GM19324 (cell line): ENCODE measurements around the gene NUP93.
"Not testable (repeated sequence)": the region's sequence is repeated elsewhere in the genome, so short reads cannot be mapped to it uniquely, and the experiment has no call there.

Source experiments
- ATAC-seq: cut with Tn5 transposase; IDR thresholded peaks from one replicate; pipeline ENCODE4 v1.9.1; 2021; ENCODE audit warnings: mild to moderate bottlenecking, moderate library complexity; ENCODE audit not compliant: unreplicated experiment, low FRiP score

The NUP93 gene

GRCh38 chr16:56708525-56709442, 21.1 kb upstream of the NUP93 start:
- no peak for ATAC-seq

- ATAC-seq: no peak
Observed at GRCh38 chr16:56709443-56710040, 20.4 kb upstream of the NUP93 start.

GRCh38 chr16:56710181-56710737, 19.7 kb upstream of the NUP93 start:
- ATAC-seq: no peak

GRCh38 chr16:56711862-56712261, 18.1 kb upstream of the NUP93 start:
- no peak for ATAC-seq

GRCh38 chr16:56713794-56714193, 16.1 kb upstream of the NUP93 start:
- no peak for ATAC-seq

GRCh38 chr16:56715126-56715525, 14.8 kb upstream of the NUP93 start:
- ATAC-seq: no peak

GRCh38 chr16:56716761-56717160, 13.2 kb upstream of the NUP93 start:
- ATAC-seq: no peak

GRCh38 chr16:56717532-56717931, 12.4 kb upstream of the NUP93 start:
- ATAC-seq: not testable (repeated sequence)

- ATAC-seq: no peak
Observed at GRCh38 chr16:56722200-56722842, 7.6 kb upstream of the NUP93 start.

- ATAC-seq: no peak
Observed at GRCh38 chr16:56724191-56724590, 5.7 kb upstream of the NUP93 start.

- no peak for ATAC-seq
Observed at GRCh38 chr16:56726283-56726682, 3.6 kb upstream of the NUP93 start.

- no peak for ATAC-seq
Observed at GRCh38 chr16:56726926-56727325, 3.0 kb upstream of the NUP93 start.

GRCh38 chr16:56728027-56728426, 1.9 kb upstream of the NUP93 start:
- ATAC-seq: no peak

GRCh38 chr16:56728980-56729734, 772 bp upstream of the NUP93 start:
- ATAC-seq: no peak

- ATAC-seq: no peak
Observed at GRCh38 chr16:56732366-56732765, 2.4 kb downstream of the NUP93 start.

- no peak for ATAC-seq
Observed at GRCh38 chr16:56732832-56733231, 2.9 kb downstream of the NUP93 start.

GRCh38 chr16:56734429-56734828, 4.5 kb downstream of the NUP93 start:
- no peak for ATAC-seq

- ATAC-seq: no peak
Observed at GRCh38 chr16:56736476-56736875, 6.5 kb downstream of the NUP93 start.

GRCh38 chr16:56737539-56737938, 7.6 kb downstream of the NUP93 start:
- ATAC-seq: no peak

- no peak for ATAC-seq
Observed at GRCh38 chr16:56738221-56738620, 8.3 kb downstream of the NUP93 start.
